Upper lobe of left lung (tissue), 6 donors: ENCODE results near the gene DALRD3. TPM values are rescaled to one million over a fixed set of nuclear protein-coding genes. Genes with fewer than 3 reads are reported as not detected.

Experiments used
- ATAC-seq, 2 donors: fragments of 200-7000 bp; cut with Tn5 transposase; one replicate each; pipeline ENCODE4 v1.9.1; 2022; ENCODE audit warnings: mild to moderate bottlenecking in 2 of 2, moderate library complexity in 2 of 2; ENCODE audit not compliant: low FRiP score in 2 of 2
- DNase-seq, 2 donors: peaks; one replicate each; pipeline ENCODE4 v3.0.0-alpha.2; 2019 to 2020
- H3K27ac ChIP-seq, 4 donors: fragments of 200-600 bp; sonication (generic); one replicate each; pipeline ENCODE4 v1.5.1; 2016 to 2019
- H3K27me3 ChIP-seq, 4 donors: fragments of 200-600 bp; sonication (generic); one replicate each; pipeline ENCODE4 v1.5.1; 2017 to 2019
- H3K36me3 ChIP-seq, 4 donors: fragments of 200-600 bp; sonication (generic); one replicate each; pipeline ENCODE4 v1.5.1; 2016 to 2019
- H3K4me1 ChIP-seq, 4 donors: fragments of 200-600 bp; sonication (generic); one replicate each; pipeline ENCODE4 v1.5.1; 2018 to 2019
- H3K4me3 ChIP-seq, 4 donors: fragments of 200-600 bp; sonication (generic); one replicate each; pipeline ENCODE4 v1.5.1; 2017 to 2019; ENCODE audit warnings: mild to moderate bottlenecking in 2 of 4, moderate library complexity in 1 of 4
- H3K9me3 ChIP-seq, 4 donors: fragments of 200-600 bp; sonication (generic); one replicate each; pipeline ENCODE4 v1.5.1; 2018 to 2019
- CTCF ChIP-seq, 6 experiments: fragments of 450-650 bp in 4 of 6; fragments of 200-600 bp in 2 of 6; sonication (generic) in 2 of 6; IDR thresholded peaks; one replicate each; pipeline ENCODE4 v1.5.1; 2016 to 2019; ENCODE audit warnings: antibody characterized with exemption in 6 of 6
- EP300 ChIP-seq, 4 donors: sonication (generic); formaldehyde crosslinking; IDR thresholded peaks; one replicate each; pipeline ENCODE4 v1.5.1; 2017; ENCODE audit warnings: antibody characterized with exemption in 4 of 4, control low read depth in 2 of 4
- POLR2A ChIP-seq, 4 donors: fragments of 450-650 bp; IDR thresholded peaks; one replicate each; pipeline ENCODE4 v1.5.1; 2016 to 2017; ENCODE audit warnings: antibody characterized with exemption in 4 of 4, mild to moderate bottlenecking in 2 of 4
- POLR2AphosphoS5 ChIP-seq, 2 donors: sonication (generic); formaldehyde crosslinking; IDR thresholded peaks; one replicate each; pipeline ENCODE4 v1.5.1; 2017; ENCODE audit warnings: antibody characterized with exemption in 2 of 2
- WGBS, 2 donors: methylation state at CpG; one replicate each; pipeline ENCODE4 v1.1.5; 2017 to 2018; 5-methylcytosine and 5-hydroxymethylcytosine counted together
- total RNA-seq, 6 donors: library from RNA; depleted of rRNA in 4 of 6; stranded (reverse); fragments of >200 nt in 4 of 6; gene quantifications; one replicate each; pipeline versions ENCODE4 v1.1.0 to v1.2.1, GENCODE V29; 2016 to 2021
- donor health status: DM: no; HTN: no; CAD: no; lungs with moderate emphysema.
- donor health status: DM: no; HTN: yes; CAD: no; lungs with severe emphysema.

Gene DALRD3
- total RNA-seq, 6 donors from 2014 or later: 28.5 to 67.1 (median 35.7) TPM

GRCh38 chr3:49001155-49001554, 17.2 kb downstream of the DALRD3 start:
- H3K9me3 ChIP-seq: no peaks in the 10 kb centered on the region
- H3K27ac ChIP-seq: no peak overlapping the region
- peaks cover 0 to 10% (median 3%) of the 10 kb centered on the region in 4 donors for H3K36me3 ChIP-seq
- 91 to 94% methylated on average over 5 to 6 of the region's 6 CpGs for WGBS, 2 donors
- TF ChIP-seq CTCF (IDR thresholded peaks at IDR 0.05) (no peak), POLR2AphosphoS5 (IDR thresholded peaks at IDR 0.05) (no peak), POLR2A (IDR thresholded peaks at IDR 0.05) (no peak)
- no peaks in the 10 kb centered on the region for H3K27me3 ChIP-seq
- ATAC-seq (no peak), DNase-seq (no peak)
- H3K4me3 ChIP-seq: no peak overlapping the region
- peaks cover 2 to 4% (median 3%) of the 10 kb centered on the region in 4 donors for H3K4me1 ChIP-seq

- DNase-seq: no peak
- H3K27me3 ChIP-seq: no peaks in the 10 kb centered on the region
- 80 to 94% methylated on average over 6 of the region's 8 CpGs for WGBS, 2 donors
Observed at GRCh38 chr3:48999085-48999858, 19.1 kb downstream of the DALRD3 start.

GRCh38 chr3:48997714-48998637, 20.4 kb downstream of the DALRD3 start:
- WGBS, 2 donors: 90 to 93% methylated on average over 14 to 20 of the region's 20 CpGs
- Histone ChIP-seq H3K27ac (no peak overlapping the region), H3K36me3 (peaks cover 0 to 13% (median 5%) of the 10 kb centered on the region in 4 donors), H3K4me1 (peaks cover 0 to 2% (median 0%) of the 10 kb centered on the region in 4 donors), H3K27me3 (no peaks in the 10 kb centered on the region), H3K9me3 (no peaks in the 10 kb centered on the region), H3K4me3 (no peak overlapping the region)
- no peak for TF ChIP-seq EP300 (IDR thresholded peaks at IDR 0.05)
- TF ChIP-seq POLR2AphosphoS5 (IDR thresholded peaks at IDR 0.05): no peak
- TF ChIP-seq POLR2A (IDR thresholded peaks at IDR 0.05): no peak
- TF ChIP-seq CTCF (IDR thresholded peaks at IDR 0.05): no peak
- no peak for DNase-seq
- ATAC-seq: no peak

More at GRCh38 chr3:48999085-48999858, 19.1 kb downstream of the DALRD3 start:
- TF ChIP-seq EP300 (IDR thresholded peaks at IDR 0.05) (no peak), POLR2AphosphoS5 (IDR thresholded peaks at IDR 0.05) (no peak), POLR2A (IDR thresholded peaks at IDR 0.05) (no peak), CTCF (IDR thresholded peaks at IDR 0.05) (no peak)
- Histone ChIP-seq H3K9me3 (no peaks in the 10 kb centered on the region), H3K27ac (no peak overlapping the region), H3K4me3 (no peak overlapping the region), H3K4me1 (no peaks in the 10 kb centered on the region), H3K36me3 (peaks cover 0 to 13% (median 5%) of the 10 kb centered on the region in 4 donors)
- ATAC-seq: no peak

- WGBS, 2 donors: 90 to 100% methylated on average over 2 to 8 of the region's 8 CpGs
- peaks cover 0 to 13% (median 5%) of the 10 kb centered on the region in 4 donors for H3K36me3 ChIP-seq
- no peaks in the 10 kb centered on the region for H3K27me3 ChIP-seq
- TF ChIP-seq EP300 (IDR thresholded peaks at IDR 0.05): no peak
- no peak for TF ChIP-seq POLR2AphosphoS5 (IDR thresholded peaks at IDR 0.05)
- TF ChIP-seq CTCF (IDR thresholded peaks at IDR 0.05): no peak
- TF ChIP-seq POLR2A (IDR thresholded peaks at IDR 0.05): no peak
- H3K9me3 ChIP-seq: no peaks in the 10 kb centered on the region
- peaks cover 0 to 2% (median 2%) of the 10 kb centered on the region in 4 donors for H3K4me1 ChIP-seq
- ATAC-seq: no peak
- no peak overlapping the region for H3K4me3 ChIP-seq
- no peak overlapping the region for H3K27ac ChIP-seq
- DNase-seq: no peak
Observed at GRCh38 chr3:48997102-48997635, 21.2 kb downstream of the DALRD3 start.
